KMS-11 (cell line): ENCODE results near the gene SSBP1.

Experiments used
- H2AFZ ChIP-seq: fragments of 200-600 bp; sonication (generic); 2 replicates; pipeline ENCODE4 v1.6.1; 2016; ENCODE audit warnings: antibody characterized with exemption, mixed run types, low read depth
- H3K27ac ChIP-seq: fragments of 200-600 bp; sonication (generic); 2 replicates; pipeline ENCODE4 v1.6.1; 2016; ENCODE audit warnings: mild to moderate bottlenecking, mixed run types
- H3K27me3 ChIP-seq: fragments of 200-600 bp; sonication (generic); 2 replicates; pipeline ENCODE4 v1.6.1; 2017; ENCODE audit warnings: mild to moderate bottlenecking, low read depth, mixed run types, moderate library complexity; ENCODE audit not compliant: insufficient read depth
- H3K36me3 ChIP-seq: fragments of 200-600 bp; sonication (generic); 2 replicates; pipeline ENCODE4 v1.6.1; 2017; ENCODE audit warnings: mild to moderate bottlenecking, mixed run types; ENCODE audit not compliant: insufficient read depth
- H3K4me1 ChIP-seq: fragments of 200-600 bp; sonication (generic); 2 replicates; pipeline ENCODE4 v1.6.1; 2016; ENCODE audit warnings: mild to moderate bottlenecking, low read depth, mixed run types; ENCODE audit not compliant: poor library complexity, severe bottlenecking
- H3K4me2 ChIP-seq: fragments of 200-600 bp; sonication (generic); 2 replicates; pipeline ENCODE4 v1.7.0; 2016; ENCODE audit warnings: mild to moderate bottlenecking, mixed run types
- H3K4me3 ChIP-seq: fragments of 200-600 bp; sonication (generic); IDR thresholded peaks from 2 replicates; pipeline ENCODE4 v1.6.1; 2017; ENCODE audit warnings: low read depth, low read length, mixed read lengths; ENCODE audit not compliant: insufficient read depth
- H3K79me2 ChIP-seq: fragments of 200-600 bp; sonication (generic); 2 replicates; pipeline ENCODE4 v1.6.1; 2016; ENCODE audit warnings: low read depth, mixed run types; ENCODE audit not compliant: insufficient read depth
- H3K9ac ChIP-seq: fragments of 200-600 bp; sonication (generic); 2 replicates; pipeline ENCODE4 v1.6.1; 2016; ENCODE audit warnings: mild to moderate bottlenecking, mixed run types
- H4K20me1 ChIP-seq: fragments of 200-600 bp; sonication (generic); 2 replicates; pipeline ENCODE4 v1.6.1; 2016; ENCODE audit warnings: mild to moderate bottlenecking, mixed run types; ENCODE audit not compliant: insufficient read depth
- CTCF ChIP-seq: fragments of 200-600 bp; sonication (generic); conservative IDR thresholded peaks from 2 replicates; pipeline ENCODE4 v1.6.1; 2017; ENCODE audit warnings: low read depth, mild to moderate bottlenecking, antibody characterized with exemption, low read length, moderate library complexity, mixed read lengths

The SSBP1 gene

GRCh38 chr7:141792526-141792925, 54.4 kb downstream of the SSBP1 start:
- H2AFZ ChIP-seq = no peak overlapping the region
- no peaks in the 10 kb centered on the region for H3K27me3 ChIP-seq
- no peaks in the 10 kb centered on the region for H3K4me1 ChIP-seq
- H3K79me2 ChIP-seq = no peaks in the 10 kb centered on the region
- no peak overlapping the region for H3K9ac ChIP-seq
- H3K4me3 ChIP-seq = no peak overlapping the region
- no peaks in the 10 kb centered on the region for H4K20me1 ChIP-seq
- no peak overlapping the region for H3K4me2 ChIP-seq
- TF ChIP-seq CTCF = no peak
- no peak overlapping the region for H3K27ac ChIP-seq
- no peaks in the 10 kb centered on the region for H3K36me3 ChIP-seq
